Stimulated activated CD8-positive, alpha-beta memory T cell treated with anti-CD3 and anti-CD28 coated beads, Interleukin-12 subunit alpha, Interleukin-12 subunit beta, amount 100 ng/mL, for 24 hours (primary cell): Measurements from ENCODE around the gene HCRT.
"Not testable (repeated sequence)": the region's sequence is repeated elsewhere in the genome, so short reads cannot be mapped to it uniquely, and the experiment has no call there.

Experiments used
- DNase-seq: peaks from one replicate; pipeline ENCODE4 v3.0.0-alpha.2; 2020; ENCODE audit errors: extremely low read depth

HCRT gene, protein sequence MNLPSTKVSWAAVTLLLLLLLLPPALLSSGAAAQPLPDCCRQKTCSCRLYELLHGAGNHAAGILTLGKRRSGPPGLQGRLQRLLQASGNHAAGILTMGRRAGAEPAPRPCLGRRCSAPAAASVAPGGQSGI

DNA sequence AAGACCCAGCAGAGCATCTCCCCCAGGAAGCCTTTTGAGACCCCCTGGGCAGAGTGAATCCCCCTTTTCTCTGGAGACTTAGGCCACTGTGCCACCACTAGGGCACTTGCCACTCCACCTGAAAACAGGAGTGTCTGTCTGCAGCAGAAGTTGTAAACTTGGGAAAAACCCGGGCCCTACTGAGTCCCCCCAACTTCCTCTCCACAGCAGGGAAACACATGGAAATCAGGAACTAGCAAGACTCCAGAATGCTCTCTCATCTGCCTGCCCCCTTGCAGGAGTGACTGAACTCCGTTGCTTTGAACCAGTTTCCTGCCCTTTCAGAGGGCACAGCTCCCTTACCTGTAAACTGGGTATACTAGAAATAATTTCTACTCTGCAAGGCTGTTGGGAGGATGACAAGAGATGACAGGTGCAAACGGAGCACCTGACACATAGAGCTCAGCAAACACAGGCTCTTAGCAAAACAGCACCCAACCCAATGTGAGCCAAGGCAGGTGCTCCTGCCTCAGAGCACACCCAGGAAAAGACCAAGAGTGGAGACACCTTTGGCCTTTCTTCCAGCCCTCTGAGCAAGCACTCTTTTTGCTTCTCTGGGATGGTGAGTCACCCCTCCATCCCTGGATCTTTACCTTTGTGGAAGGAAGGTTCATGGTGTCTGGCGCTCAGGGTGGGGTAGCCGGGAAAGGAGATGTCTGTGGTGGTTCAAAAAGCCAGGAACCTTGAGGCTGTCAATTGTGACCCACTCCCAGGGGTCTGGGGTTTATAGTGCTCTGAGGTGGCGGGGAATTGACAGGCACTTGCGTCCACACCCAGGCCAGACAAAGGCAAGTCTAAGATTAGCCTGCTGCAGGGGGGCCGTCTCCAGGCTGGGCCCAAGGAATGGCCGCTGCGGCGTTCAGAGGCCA is at the start of gene HCRT:
Gene HCRT (minus strand): TSS at position 740 of the 908 bp plus-strand sequence. CDS start 87 bp downstream, at position 653.
- no peak for DNase-seq

DNA sequence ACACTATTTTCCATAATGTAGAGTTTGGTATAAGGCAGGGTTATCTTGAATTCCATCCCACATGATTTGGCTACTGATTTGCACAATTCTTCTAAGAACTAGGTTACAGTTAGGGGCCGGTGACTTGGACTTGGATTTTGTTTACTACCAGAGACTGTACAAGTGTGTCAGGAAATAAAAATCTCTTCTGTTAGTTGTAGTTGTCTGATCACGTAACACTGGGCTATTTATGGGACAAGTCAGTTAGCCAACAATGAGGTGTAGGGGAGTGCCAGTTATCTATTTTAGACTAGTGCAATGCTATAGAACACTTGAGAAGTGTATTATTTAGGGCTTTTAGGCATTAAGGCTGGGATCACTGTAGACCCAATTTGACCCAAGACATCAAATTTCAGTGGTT is 48.7 kb upstream of the HCRT start:
- no peak for DNase-seq

DNA sequence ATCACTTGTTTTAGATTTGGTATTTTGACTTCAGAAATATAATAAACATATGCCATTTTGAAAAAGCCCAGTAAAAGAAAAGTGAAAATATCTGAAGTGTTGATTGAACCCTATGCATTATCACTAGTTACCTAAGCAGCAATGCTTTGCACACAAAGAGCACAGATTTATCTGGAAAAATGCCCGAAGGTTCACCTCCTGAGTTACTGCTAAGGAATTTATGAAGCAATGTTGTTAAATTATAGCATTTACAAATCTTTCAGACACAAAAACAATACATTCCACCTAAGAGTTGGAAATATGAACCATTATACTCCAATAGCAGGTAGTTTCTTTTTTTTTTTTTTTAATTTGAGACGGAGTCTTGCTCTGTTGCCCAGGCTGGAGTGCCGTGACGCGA is 47.9 kb upstream of the HCRT start:
- no peak for DNase-seq

DNA sequence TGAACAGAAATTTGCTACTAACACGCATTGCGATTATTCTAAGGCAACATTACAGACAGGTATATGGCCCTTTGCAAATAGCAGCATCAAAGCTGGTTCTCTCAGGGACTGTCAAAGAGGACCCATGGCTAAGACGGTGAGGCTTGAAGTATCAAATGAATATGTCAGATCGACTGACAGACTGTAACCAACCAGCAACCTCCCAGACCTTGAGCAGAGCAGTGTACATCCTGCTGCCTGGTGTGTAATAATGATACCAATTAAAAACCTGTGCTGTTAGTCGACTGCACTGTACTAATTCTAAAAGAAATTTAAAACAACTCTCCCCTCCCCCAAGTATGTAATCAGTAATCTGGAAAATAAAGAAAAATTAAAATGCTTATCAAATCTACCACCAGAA is 45.0 kb upstream of the HCRT start:
- no peak for DNase-seq

DNA sequence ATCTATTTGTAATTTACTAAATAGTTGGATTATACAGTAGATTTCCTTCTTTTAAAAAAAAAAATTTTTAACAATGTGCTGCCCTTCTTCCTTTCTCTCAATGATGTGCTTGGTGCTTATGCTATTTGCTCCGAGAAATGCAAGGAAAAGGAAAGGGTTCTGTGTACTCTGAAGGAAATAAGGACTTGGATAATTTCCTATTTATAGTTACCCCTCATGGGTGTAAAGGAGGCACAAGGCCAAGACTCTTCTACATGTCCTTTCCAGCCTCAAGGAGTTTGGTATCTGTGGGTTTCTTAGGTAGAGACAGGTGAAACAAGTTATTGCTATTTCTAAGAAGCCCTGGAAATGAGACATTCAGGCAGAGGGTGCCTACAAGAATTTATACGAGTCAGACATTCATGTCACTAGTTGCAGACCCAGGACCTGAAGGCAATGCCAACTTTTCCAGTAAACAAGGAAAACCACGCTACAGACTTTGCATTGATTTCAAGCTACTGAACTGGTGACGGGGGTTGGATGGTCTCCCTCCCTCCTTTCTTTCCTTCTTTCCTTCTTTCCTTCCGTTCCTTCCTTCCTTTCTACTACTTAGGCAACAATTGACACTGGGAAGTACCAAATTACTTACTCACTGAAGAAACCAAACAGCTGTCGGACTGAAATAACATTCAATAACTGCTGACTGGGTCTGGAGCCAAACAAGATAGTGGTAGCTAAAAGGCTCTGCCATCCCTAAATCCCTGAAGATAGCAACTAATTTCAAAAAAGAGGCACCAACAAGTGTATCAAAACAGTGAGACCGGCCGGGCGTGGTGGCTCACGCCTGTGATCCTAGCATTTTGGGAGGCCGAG is 42.8 kb upstream of the HCRT start:
- DNase-seq: no peak

DNA sequence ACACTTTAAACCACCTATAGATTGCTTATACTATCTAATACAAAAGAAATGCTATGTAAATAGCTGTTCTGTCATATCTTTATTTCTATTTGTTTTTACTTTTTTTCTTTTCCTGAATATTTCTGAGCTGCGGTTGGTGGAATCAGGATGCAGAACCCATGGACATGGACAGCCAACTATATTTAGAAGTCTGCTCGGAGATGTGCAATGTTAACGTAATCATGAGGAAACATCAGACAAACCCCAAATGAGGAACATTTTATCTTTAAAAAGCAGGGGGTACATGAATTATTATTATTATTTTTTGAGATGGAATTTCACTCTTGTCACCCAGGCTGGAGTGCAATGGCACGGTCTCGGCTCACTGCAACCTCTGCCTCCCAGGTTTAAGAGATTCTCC is 40.4 kb upstream of the HCRT start:
- no peak for DNase-seq

DNA sequence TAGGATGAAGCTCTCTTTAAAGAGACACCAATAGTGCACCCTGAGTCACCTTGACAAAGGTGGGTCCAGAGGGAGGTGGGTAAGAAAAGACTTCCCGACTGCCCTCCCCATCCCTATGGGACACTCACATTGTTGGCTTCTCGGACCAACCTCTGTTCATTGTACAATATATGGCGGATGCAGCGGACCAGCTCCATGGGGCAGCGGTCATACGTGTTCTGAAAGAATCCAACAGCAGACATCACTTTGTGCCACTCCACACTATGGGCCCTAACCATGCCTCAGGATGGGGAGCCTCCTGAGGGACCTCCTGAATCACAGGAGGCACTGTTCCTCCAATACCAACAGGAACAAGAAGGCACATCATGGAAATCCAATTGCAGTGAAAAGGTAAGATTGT is 39.4 kb upstream of the HCRT start:
- DNase-seq: no peak

DNA sequence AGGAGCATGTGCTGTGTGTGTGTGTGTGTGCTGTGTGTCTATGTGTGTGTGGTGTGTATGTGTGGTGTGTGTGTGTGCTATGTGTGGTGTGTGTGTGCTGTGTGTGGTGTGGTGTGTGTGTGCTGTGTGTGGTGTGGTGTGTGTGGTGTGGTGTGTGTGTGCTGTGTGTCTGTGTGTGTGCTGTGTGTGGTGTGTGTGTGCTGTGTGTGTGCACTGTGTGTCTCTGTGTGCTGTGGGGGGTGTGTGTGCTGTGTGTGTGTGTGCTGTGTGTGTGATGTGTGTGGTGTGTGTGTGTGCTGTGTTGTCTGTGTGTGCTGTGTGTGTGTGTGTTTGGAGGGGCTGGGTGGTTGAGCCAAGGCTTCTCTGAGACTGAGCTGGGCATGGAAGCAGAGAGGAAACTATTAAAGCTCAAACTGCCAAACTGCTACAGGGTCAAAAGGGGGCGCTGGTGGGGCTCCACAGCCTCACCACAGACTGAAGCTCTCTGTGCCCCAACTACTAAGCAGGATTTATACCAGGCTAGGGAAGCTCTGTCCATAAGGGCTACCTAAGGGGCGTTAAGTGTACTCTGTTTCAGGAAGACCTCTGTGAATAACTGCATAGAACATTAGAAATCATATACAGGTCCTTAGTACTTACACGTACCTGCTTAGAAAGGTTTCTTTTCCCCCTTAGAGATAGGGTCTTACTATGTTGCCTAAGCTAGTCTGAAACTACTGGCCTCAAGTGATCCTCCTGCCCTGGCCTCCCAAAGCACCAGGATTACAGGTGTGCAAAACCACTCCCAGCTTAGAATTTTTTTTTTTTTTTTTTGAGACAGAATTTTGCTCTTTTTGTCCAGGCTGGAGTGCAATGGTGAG is 36.9 kb upstream of the HCRT start:
- no peak for DNase-seq

DNA sequence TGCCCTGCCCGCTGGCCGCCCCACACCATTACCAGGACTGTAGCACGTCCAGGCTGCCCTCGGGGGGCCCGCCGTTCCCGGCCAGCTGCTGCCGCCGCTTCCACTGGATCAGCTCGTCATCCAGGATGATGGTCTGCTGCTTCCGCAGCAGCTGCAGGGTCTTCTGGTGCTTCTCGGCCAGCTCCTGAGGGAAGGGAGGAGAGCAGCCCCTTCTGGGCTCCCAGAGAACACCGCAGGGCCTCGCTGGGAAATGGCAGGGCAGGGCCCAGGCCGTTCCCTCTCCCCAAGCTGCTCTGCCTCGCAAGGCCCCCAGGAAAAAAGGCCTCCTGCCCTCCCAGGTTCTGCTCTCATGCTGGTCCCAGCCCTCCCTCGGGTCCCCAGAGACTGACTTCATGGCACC is 34.0 kb upstream of the HCRT start:
- DNase-seq: not testable (repeated sequence)

DNA sequence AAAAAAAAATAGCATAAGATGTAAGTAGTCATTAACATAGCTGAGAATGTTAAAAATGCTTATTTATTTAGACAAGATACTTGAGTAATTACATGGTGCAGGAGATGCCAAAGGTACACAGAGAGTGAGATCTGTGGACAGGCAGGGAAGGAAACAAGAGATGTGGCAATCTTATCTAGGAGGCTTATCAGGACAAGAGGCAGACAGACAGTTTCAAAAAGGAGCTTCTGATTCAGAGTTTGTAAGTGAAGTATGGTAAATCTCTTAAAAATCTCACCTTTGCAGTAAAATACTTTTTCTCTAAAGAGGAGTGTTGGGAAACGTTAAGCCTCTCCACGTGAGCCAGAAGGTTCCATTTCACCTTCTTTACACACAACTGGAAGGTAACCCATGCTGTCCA is 28.9 kb upstream of the HCRT start:
- DNase-seq: no peak

DNA sequence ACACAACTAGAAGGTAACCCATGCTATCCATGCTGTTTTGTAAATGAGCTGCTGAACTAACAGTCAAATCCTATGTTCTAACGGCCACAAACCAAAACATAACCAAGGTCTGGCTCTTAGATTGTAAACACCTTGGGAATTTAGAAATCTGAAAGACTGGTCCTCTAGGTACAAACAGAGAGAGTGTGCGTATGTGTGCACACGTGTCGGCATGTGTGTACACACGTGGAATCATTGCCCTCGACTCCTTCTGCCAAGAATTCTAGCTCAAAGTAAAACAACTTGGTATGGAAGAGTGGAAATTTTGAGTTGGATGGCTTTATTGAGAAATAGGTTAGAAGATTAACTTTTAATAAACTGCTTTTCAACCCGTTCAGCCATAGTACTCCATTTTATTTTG is 27.1 kb upstream of the HCRT start:
- DNase-seq: no peak

DNA sequence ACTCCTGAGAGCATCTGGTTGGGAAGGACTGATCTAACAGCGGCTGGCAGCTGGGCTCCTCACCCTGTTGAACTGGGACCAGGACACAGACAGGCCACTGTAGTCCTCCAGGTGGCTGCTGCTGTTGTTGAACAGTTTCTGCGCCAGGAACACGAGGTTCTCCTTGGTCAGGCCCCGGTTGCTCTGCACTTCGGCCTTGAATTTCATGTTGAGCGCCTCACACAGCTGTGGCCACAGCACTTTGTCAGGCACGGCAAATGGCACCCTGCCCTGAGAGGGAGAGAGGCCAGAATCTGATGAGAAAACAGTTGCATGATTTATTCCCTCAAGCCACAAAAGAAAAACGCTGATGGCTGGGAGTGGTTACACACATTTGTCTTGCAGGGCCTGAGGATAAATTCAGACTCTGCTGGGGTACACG is 26.7 kb upstream of the HCRT start:
- not testable (repeated sequence) for DNase-seq

DNA sequence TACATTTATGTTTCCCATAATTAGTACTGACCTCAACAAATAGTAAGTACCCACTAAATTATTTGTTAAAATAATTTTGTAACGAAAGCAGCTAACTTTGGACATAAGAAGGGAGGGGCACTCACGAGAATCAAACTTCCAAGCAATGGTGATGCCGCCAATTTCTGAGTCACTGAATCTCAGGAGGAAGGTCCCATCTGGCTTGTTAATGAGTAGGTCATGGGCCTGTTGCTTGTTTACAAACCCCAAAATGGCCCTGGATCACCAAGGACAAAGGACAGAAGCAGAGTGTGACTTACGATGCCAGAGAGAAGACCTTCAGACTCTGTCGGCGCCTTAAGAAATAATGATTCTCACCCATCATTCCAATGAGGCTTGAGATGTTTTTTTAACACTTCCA is 24.8 kb upstream of the HCRT start:
- DNase-seq: no peak

DNA sequence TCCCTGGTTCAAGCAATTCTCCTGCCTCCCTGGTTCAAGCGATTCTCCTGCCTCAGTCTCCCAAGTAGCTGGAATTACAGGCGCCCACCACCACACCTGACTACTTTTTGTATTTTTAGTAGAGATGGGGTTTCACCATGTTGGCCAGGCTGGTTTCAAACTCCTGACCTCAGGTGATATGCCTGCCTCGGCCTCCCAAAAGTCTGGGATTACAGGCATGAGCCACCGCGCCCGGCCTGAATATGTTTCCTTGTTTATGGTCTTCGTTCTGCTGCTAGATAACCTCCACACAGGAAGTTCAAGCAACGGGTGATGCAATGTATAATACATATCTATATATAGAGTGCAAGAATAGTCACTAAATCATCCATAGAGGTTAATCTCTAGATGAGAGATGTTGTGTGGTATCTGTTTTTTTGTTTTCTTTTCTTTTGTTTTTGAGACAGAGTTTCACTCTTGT is 20.9 kb upstream of the HCRT start:
- not testable (repeated sequence) for DNase-seq

DNA sequence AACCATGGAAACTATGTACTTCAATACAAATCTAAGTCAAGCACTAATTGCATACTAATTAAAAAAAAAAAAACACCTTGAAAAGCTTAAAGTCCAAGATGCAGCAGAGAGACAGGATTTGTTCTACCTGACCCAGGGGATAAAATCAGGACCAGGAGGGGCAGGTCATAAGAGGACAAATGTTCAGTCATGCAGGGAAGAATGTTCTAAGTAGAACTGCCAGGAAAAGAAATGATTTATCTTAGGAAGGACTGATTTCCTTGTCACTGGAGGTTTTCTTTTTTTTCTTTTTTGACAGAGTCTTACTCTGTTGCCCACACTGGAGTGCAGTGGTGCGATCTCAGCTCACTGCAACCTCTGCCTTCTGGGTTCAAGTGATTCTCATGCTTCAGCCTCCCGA is 18.1 kb upstream of the HCRT start:
- DNase-seq: no peak

DNA sequence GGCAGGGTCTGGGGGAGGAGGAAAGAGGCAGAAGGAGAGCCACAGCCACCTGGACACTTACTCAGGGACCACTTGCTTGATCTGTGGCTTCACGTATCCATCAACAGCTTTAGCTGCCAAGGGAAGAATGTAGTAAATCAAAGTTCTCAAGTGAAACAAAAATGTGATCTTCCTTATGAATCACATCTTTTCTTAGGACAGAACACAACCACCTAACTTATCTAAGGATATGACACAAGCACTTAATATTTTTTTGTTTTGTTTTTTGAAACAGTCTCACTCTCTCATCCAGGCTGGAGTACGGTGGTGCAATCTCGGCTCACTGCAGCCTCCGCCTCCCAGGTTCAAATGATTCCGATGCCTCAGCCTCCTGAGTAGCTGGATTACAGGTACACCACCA is 17.4 kb upstream of the HCRT start:
- no peak for DNase-seq

DNA sequence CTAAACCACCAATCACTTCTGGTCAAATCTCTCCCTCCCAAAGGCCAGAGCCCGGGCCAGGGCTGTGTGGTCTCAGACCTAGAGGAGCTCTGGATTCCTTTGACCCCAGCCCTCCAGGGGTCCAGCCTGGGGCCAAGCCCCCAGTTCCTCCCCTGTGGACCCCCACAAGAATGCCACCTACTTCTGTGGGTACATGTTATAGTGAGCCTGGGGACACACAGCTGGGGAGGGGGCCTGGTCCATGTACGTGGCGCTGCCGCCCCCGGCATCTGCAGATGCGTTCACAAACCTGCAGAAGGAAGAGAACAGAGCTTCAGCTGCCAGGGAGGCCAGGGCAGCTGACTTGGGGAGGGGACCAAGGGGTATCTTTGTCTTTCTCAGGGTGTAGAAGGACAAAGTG is 16.9 kb upstream of the HCRT start:
- no peak for DNase-seq

DNA sequence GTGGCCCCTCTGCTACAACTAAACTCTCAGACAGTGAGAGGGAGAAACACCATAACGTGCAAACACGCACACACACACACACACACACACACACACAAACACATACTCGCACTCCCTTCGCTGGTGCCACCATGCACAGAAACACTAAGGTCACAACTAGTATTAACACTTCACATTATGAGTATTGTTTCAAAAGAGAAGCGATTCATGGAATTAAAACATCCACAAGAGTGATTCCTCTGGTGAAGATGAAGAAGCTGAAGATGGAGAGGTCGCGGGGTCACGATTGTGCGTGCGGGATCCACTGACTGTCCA is 16.2 kb upstream of the HCRT start:
- DNase-seq: no peak

DNA sequence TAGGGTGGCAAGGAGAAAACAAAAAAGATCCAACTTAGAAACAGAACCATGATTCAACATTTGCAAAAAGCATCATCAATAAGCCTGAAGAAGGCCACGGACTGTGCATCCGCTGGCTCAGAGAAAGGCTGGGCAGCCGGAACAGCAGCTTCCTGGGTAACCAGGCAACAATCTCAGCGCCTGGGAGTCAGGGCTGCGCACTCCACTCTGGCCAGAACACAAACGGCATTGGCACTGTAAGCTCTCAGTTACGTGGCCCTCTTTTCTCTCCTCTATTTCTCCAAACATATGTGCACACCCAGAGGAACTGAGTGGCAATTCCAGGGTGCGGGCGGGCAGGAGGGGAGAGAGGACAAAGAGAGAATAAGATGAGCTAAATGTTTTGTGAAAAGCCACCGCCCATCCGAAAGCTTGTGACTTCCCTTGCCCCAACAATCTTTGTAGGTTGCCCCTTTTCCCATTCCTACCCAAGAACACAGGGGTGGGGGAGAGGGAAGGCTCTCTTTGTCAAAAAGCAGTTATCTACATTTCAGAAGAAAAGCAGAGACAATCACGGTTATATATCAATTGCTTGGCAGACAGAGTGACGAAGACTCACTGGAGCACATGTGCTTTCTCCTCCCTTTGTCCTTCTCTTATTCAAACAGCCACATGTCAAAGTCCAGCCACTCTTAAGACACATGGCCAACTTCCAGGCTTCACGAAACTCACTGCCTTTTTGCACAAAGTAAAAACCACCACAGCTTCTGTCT is 15.6 kb upstream of the HCRT start:
- DNase-seq: no peak

DNA sequence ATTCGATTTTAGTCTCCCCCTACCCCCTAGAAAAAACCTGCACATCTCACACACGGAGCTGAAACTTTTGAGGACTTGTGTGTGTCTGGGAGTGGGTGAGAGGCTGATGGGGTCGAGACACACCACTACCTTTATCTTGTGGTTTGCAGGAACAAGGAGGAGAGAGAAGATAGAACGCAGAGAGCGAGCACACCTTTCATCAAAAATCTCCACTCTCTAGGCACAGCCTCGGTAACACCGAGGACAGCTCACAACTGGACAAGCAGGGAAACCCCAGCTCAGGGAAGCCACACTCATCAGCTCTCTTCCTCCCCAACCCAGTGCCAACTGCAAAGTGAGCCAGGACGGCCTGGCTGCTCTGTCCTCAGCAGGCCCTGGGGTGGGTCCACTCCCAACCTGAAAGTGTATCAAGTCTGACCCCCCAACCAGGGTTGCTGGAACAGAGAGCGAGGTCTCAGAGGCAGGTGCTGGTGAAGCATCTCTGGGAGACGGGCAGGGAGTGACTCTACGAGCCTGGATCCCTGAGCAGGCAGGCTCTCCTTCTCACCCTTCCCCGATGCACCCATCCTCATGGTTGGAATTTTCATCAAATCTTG is 14.3 kb upstream of the HCRT start:
- no peak for DNase-seq

DNA sequence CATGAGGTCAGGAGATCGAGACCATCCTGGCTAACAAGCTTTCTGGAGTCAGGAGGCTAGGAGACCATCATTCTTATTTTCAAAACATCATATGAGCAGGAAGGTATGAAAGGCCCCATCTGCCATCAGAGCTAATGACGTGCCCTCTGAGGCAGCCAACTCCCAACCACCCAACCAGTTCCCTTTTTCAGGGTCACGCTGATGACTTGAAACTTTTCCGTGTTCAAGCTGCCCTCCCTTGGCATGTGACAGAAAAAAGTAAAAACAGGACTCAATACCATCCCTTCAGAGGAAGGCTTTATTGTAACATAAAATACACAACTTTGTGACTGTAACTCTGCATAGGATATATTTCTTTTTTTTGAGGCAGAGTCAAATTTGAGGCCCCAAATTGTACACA is 13.6 kb upstream of the HCRT start:
- DNase-seq: no peak
